Motor neuron (in vitro differentiated cells): ENCODE results near the gene SPAG7. TPM values are rescaled to one million over a fixed set of nuclear protein-coding genes. Genes with fewer than 3 reads are reported as not detected.

Experiments used
- ATAC-seq, 8 experiments: fragments of 200-7000 bp; cut with Tn5 transposase; replicated peaks in 6 of 8; 2 replicates each; pipeline ENCODE4 v1.8.0; 2021; ENCODE audit warnings: mild to moderate bottlenecking in 8 of 8, moderate library complexity in 8 of 8
- H3K27ac ChIP-seq, 2 donors: fragments of 250-450 bp; sonication (Bioruptor Pico); 2 replicates each; pipeline ENCODE4 v1.9.0; 2021; ENCODE audit warnings: antibody characterized with exemption in 2 of 2, mild to moderate bottlenecking in 2 of 2, moderate library complexity in 1 of 2
- H3K4me1 ChIP-seq, 2 donors: fragments of 250-450 bp; sonication (Bioruptor Pico); replicated peaks in 1 of 2; 2 replicates each; pipeline ENCODE4 v1.6.1; 2021; ENCODE audit warnings: antibody characterized with exemption in 2 of 2, mild to moderate bottlenecking in 2 of 2, moderate library complexity in 1 of 2
- H3K4me3 ChIP-seq, 5 donors: fragments of 250-450 bp; sonication (Bioruptor Pico); 2 replicates each; pipeline ENCODE4 v1.9.0; 2021; ENCODE audit warnings: antibody characterized with exemption in 5 of 5, mild to moderate bottlenecking in 5 of 5, moderate library complexity in 4 of 5
- WGBS, 10 experiments: fragments of 450-650 bp; shearing (Covaris generic); methylation state at CpG; one replicate each; pipeline ENCODE4 v1.0.0; 2022; 5-methylcytosine and 5-hydroxymethylcytosine counted together
- in situ Hi-C, 9 experiments: fragments of 400-800 bp; cut with MboI; loops; one replicate each; pipeline ENCODE4 v1.15.0; 2021; ENCODE audit warnings: low sequenced_read_pairs in 9 of 9, low pct_unique_long_range_greater_than_20kb in 2 of 9; ENCODE audit not compliant: unreplicated experiment in 9 of 9
- total RNA-seq, 8 experiments: library from RNA; unstranded; fragments of 300-600 nt; gene quantifications; 2 replicates each; pipeline versions ENCODE4 v1.2.3 to v1.2.4, GENCODE V29; 2022

SPAG7 gene
- total RNA-seq, 8 experiments from 2014 or later: 62.9 to 128 (median 87.9) TPM

- ATAC-seq: no peak
- Histone ChIP-seq H3K27ac (no peak overlapping the region), H3K4me3 (no peak overlapping the region), H3K4me1 (peaks cover 5 to 12% of the 10 kb centered on the region in 2 donors)
- WGBS, 10 experiments: 71 to 100% (median 91%) methylated on average over 1 to 4 of the region's 6 CpGs; no CpG with 5 or more reads in 6 of the 10 experiments
- in situ Hi-C loops: no loop called here
These were observed 26.5 kb upstream of the SPAG7 start for GRCh38 chr17:4994081-4994595.

- Histone ChIP-seq H3K4me3 (peak overlapping the region; percentile 61 to 98 (median 64)), H3K27ac (peak overlapping the region; percentile 57 to 79), H3K4me1 (peaks cover 11 to 16% of the 10 kb centered on the region in 2 donors)
- in situ Hi-C loops: no loop called here
- peak in 3 of 8 experiments; percentile 1 to 26 (median 20) for ATAC-seq
- 0 to 40% (median 6%) methylated on average over 1 to 9 of the region's 30 CpGs; no CpG with 5 or more reads in 1 of the 10 experiments for WGBS, 10 experiments
These were observed 20.4 kb upstream of the SPAG7 start for GRCh38 chr17:4987767-4988567.

GRCh38 chr17:4986951-4987766 is 19.5 kb upstream of the SPAG7 start, which contains the start of gene CAMTA2:
Gene CAMTA2, minus strand, starts transcription at chr17:4987675. Its CDS starts 1,453 bp downstream, at chr17:4986222.
- Histone ChIP-seq H3K4me1 (peaks cover 11 to 16% of the 10 kb centered on the region in 2 donors), H3K4me3 (peak within 1 kb of the TSS; percentile 61 to 98 (median 64)), H3K27ac (peak within 1 kb of the TSS; percentile 57 to 79)
- in situ Hi-C loops: no loop called here
- 0 to 5% (median 1%) methylated on average over 2 to 18 of the region's 78 CpGs; no CpG with 5 or more reads in 6 of the 10 experiments for WGBS, 10 experiments
- peak; percentile 80 to 90 (median 88) for ATAC-seq

- peak in 2 of 8 experiments; percentile 3 to 6 for ATAC-seq
- in situ Hi-C loops: no loop called here
- 20 to 72% (median 40%) methylated on average over 1 to 5 of the region's 5 CpGs; no CpG with 5 or more reads in 7 of the 10 experiments for WGBS, 10 experiments
- Histone ChIP-seq H3K27ac (peak overlapping the region; percentile 57 to 79), H3K4me3 (peak overlapping the region; percentile 61 to 98 (median 64)), H3K4me1 (peaks cover 11 to 16% of the 10 kb centered on the region in 2 donors)
These were observed 18.8 kb upstream of the SPAG7 start for GRCh38 chr17:4986403-4986802.

GRCh38 chr17:4982305-4982704 is 14.7 kb upstream of the SPAG7 start:
- no peak for ATAC-seq
- peaks cover 0 to 7% of the 10 kb centered on the region in 2 donors for H3K4me1 ChIP-seq
- no peak overlapping the region for H3K4me3 ChIP-seq
- in situ Hi-C loops: no loop called here
- 0 to 100% (median 92%) methylated on average over 1 to 4 of the region's 5 CpGs; no CpG with 5 or more reads in 4 of the 10 experiments for WGBS, 10 experiments
- no peak overlapping the region for H3K27ac ChIP-seq

GRCh38 chr17:4980644-4981216 is 13.1 kb upstream of the SPAG7 start:
- ATAC-seq: peak; percentile 39 to 96 (median 56)
- H3K4me3 ChIP-seq: no peak overlapping the region
- H3K27ac ChIP-seq: no peak overlapping the region
- in situ Hi-C loops: no loop called here
- no peaks in the 10 kb centered on the region for H3K4me1 ChIP-seq
- WGBS, 10 experiments: 0 to 100% (median 21%) methylated on average over 1 to 3 of the region's 6 CpGs; no CpG with 5 or more reads in 5 of the 10 experiments

- in situ Hi-C loops: no loop called here
- H3K4me3 ChIP-seq: no peak overlapping the region
- H3K4me1 ChIP-seq: no peaks in the 10 kb centered on the region
- no peak for ATAC-seq
- H3K27ac ChIP-seq: no peak overlapping the region
These were observed 11.1 kb upstream of the SPAG7 start for GRCh38 chr17:4978726-4979125.

- ATAC-seq: no peak
- in situ Hi-C loops: loop anchor here in 1 of 9 experiments (25.0 kb wide), 1 partner anchor 88 kb away; no protein-coding TSS in a partner anchor
- no peak overlapping the region for H3K4me3 ChIP-seq
- no peak overlapping the region for H3K27ac ChIP-seq
- WGBS, 10 experiments: 82 to 100% (median 90%) methylated on average over 1 to 3 of the region's 9 CpGs; no CpG with 5 or more reads in 7 of the 10 experiments
- H3K4me1 ChIP-seq: peaks cover 9 to 10% of the 10 kb centered on the region in 2 donors
These were observed 6.6 kb upstream of the SPAG7 start for GRCh38 chr17:4974115-4974670.

GRCh38 chr17:4973256-4974114 is 5.9 kb upstream of the SPAG7 start:
- ATAC-seq: no peak

GRCh38 chr17:4972752-4973151 is 5.1 kb upstream of the SPAG7 start:
- 81 to 83% methylated on average over 1 to 6 of the region's 12 CpGs; no CpG with 5 or more reads in 8 of the 10 experiments for WGBS, 10 experiments
- Histone ChIP-seq H3K4me1 (peaks cover 10 to 18% of the 10 kb centered on the region in 2 donors), H3K4me3 (no peak overlapping the region), H3K27ac (no peak overlapping the region)
- ATAC-seq: no peak
- in situ Hi-C loops: loop anchor here in 1 of 9 experiments (25.0 kb wide), 1 partner anchor 90 kb away; no protein-coding TSS in a partner anchor

More at GRCh38 chr17:4973256-4974114, 5.9 kb upstream of the SPAG7 start:
- in situ Hi-C loops: loop anchor here in 1 of 9 experiments (25.0 kb wide), 1 partner anchor 89 kb away; no protein-coding TSS in a partner anchor
- no peak overlapping the region for H3K27ac ChIP-seq
- 80 to 92% (median 90%) methylated on average over 1 to 5 of the region's 10 CpGs; no CpG with 5 or more reads in 6 of the 10 experiments for WGBS, 10 experiments
- H3K4me1 ChIP-seq: peaks cover 10 to 16% of the 10 kb centered on the region in 2 donors
- H3K4me3 ChIP-seq: no peak overlapping the region

GRCh38 chr17:4972322-4972721 is 4.7 kb upstream of the SPAG7 start:
- in situ Hi-C loops: loop anchor here in 1 of 9 experiments (25.0 kb wide), 1 partner anchor 90 kb away; no protein-coding TSS in a partner anchor
- peaks cover 10 to 18% of the 10 kb centered on the region in 2 donors for H3K4me1 ChIP-seq
- no peak for ATAC-seq
- no peak overlapping the region for H3K27ac ChIP-seq
- no peak overlapping the region for H3K4me3 ChIP-seq
- WGBS, 10 experiments: 20 to 100% (median 60%) methylated on average over 1 of the region's 12 CpGs; no CpG with 5 or more reads in 7 of the 10 experiments
